Astrocyte (in vitro differentiated cells and primary cell): ENCODE results near the gene SLC37A1. TPM values are rescaled to one million over a fixed set of nuclear protein-coding genes. Genes with fewer than 3 reads are reported as not detected.

ENCODE experiments used
- DNase-seq: peaks from one replicate; pipeline ENCODE4 v3.0.0-alpha.2; 2010; ENCODE audit warnings: low read depth
- FAIRE-seq: peaks from 2 replicates; lab custom pipeline; 2011; peaks lifted over from hg19 to GRCh38; lab: Jason Lieb, UNC
- H2AFZ ChIP-seq: 2 replicates; pipeline ENCODE4 v1.6.0; 2012; ENCODE audit warnings: low read depth, low read length, inconsistent platforms
- H3K27ac ChIP-seq: 2 replicates; pipeline ENCODE4 v1.5.1; 2011; ENCODE audit warnings: low read depth, low read length, inconsistent platforms
- H3K27me3 ChIP-seq: 2 replicates; pipeline ENCODE4 v1.6.0; 2011; ENCODE audit warnings: low read length, inconsistent platforms; ENCODE audit not compliant: insufficient read depth
- H3K36me3 ChIP-seq: 2 replicates; pipeline ENCODE4 v1.5.1; 2011; ENCODE audit warnings: low read length, inconsistent platforms; ENCODE audit not compliant: insufficient read depth
- H3K4me1 ChIP-seq: 2 replicates; pipeline ENCODE4 v1.5.1; 2011; ENCODE audit warnings: low read length, inconsistent platforms; ENCODE audit not compliant: insufficient read depth
- H3K4me2 ChIP-seq: 2 replicates; pipeline ENCODE4 v1.6.0; 2012; ENCODE audit warnings: low read length, inconsistent platforms
- H3K4me3 ChIP-seq: 2 replicates; pipeline ENCODE4 v1.5.1; 2011; ENCODE audit warnings: low read depth, mild to moderate bottlenecking, low read length, inconsistent platforms; ENCODE audit not compliant: insufficient read depth
- H3K79me2 ChIP-seq: 2 replicates; pipeline ENCODE4 v1.6.0; 2012; ENCODE audit warnings: mild to moderate bottlenecking, low read length, inconsistent platforms; ENCODE audit not compliant: insufficient read depth
- H3K9ac ChIP-seq: 2 replicates; pipeline ENCODE4 v1.6.0; 2012; ENCODE audit warnings: mild to moderate bottlenecking, low read length, inconsistent platforms
- H3K9me3 ChIP-seq: 2 replicates; pipeline ENCODE4 v1.5.1; 2012; ENCODE audit warnings: low read depth, mild to moderate bottlenecking, low read length, inconsistent platforms; ENCODE audit not compliant: insufficient read depth
- H4K20me1 ChIP-seq: 2 replicates; pipeline ENCODE4 v1.6.0; 2012; ENCODE audit warnings: low read length, inconsistent platforms; ENCODE audit not compliant: insufficient read depth
- H3K27ac Mint-ChIP-seq: one replicate; pipeline ENCODE4 v1.8.0; 2021; ENCODE audit warnings: mild to moderate bottlenecking, mixed read lengths; ENCODE audit not compliant: unreplicated experiment
- H3K27me3 Mint-ChIP-seq: one replicate; pipeline ENCODE4 v1.8.0; 2021; ENCODE audit warnings: low read depth, mixed read lengths; ENCODE audit not compliant: unreplicated experiment
- H3K36me3 Mint-ChIP-seq: one replicate; pipeline ENCODE4 v1.8.0; 2021; ENCODE audit warnings: low read depth, mixed read lengths; ENCODE audit not compliant: unreplicated experiment
- H3K4me1 Mint-ChIP-seq: one replicate; pipeline ENCODE4 v1.8.0; 2021; ENCODE audit warnings: low read depth, mixed read lengths; ENCODE audit not compliant: unreplicated experiment
- H3K4me3 Mint-ChIP-seq: one replicate; pipeline ENCODE4 v1.8.0; 2021; ENCODE audit warnings: mild to moderate bottlenecking, moderate library complexity, mixed read lengths; ENCODE audit not compliant: unreplicated experiment
- H3K9me3 Mint-ChIP-seq: one replicate; pipeline ENCODE4 v1.8.0; 2021; ENCODE audit warnings: mild to moderate bottlenecking, mixed read lengths; ENCODE audit not compliant: unreplicated experiment
- EZH2 ChIP-seq: IDR thresholded peaks from 2 replicates; pipeline ENCODE4 v1.6.1; 2012; ENCODE audit warnings: mild to moderate bottlenecking, low read length, inconsistent platforms; ENCODE audit not compliant: insufficient read depth
- total RNA-seq: library from RNA; stranded (reverse); gene quantifications from 2 replicates; pipeline ENCODE4 v1.2.1, GENCODE V29; 2021
- TF ChIP-seq, protein P1 (sequence below): IDR thresholded peaks from 2 replicates; pipeline ENCODE4 v1.5.1; 2011; ENCODE audit warnings: low read depth, mild to moderate bottlenecking, inconsistent platforms, low read length, moderate library complexity; ENCODE audit not compliant: insufficient read depth

SLC37A1 gene
- total RNA-seq, 1 donor from 2014 or later, result 6.9 TPM

DNA sequence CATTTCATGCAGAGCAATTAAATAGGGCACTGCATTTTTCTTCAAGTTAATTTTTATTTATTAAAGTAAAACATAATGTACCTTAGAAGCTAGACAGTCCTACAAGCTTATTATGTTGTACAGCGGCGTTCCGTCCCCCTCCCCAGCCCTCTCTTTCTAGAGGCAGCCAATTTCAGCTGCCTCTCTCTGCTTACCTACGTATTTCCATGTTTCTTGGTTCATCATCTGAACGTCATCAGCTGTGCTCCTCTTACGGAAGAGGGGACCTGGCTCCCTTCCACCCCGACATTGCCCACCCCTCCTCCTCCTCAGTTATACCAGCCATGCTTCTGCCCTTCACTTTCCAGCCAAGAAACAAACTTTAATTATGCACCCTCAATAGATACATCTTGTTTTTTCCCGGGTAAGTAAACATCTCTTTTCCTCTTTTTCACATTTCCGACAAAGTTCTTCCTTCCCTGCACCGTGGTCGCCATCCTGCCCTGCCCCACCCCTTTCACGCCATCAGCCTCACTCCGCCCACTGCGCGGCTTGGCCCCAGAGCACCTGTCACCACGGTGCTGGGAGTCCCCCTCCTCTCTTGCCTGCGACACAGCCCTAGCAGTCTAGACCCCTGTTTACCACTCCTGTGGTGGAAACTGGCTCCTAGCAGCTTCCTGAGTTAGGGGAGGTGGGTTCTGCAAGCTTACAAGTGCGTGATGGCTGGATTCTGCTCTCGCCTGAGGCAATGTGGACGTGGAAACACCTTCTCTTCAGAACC lies 57.9 kb downstream of the SLC37A1 start:
- no peak for DNase-seq
- Histone ChIP-seq H3K27me3 (no peaks in the 10 kb centered on the region), H3K4me1 (no peaks in the 10 kb centered on the region), H2AFZ (no peak overlapping the region), H3K4me3 (no peak overlapping the region), H3K27ac (no peak overlapping the region), H3K36me3 (no peaks in the 10 kb centered on the region), H3K9me3 (no peaks in the 10 kb centered on the region), H3K9ac (no peak overlapping the region), H3K4me2 (no peak overlapping the region), H4K20me1 (no peaks in the 10 kb centered on the region), H3K79me2 (no peaks in the 10 kb centered on the region)
- no peak overlapping the region for H3K27ac Mint-ChIP-seq
- no peak for FAIRE-seq
- H3K27me3 Mint-ChIP-seq, result peaks cover 29% of the 10 kb centered on the region
- no peaks in the 10 kb centered on the region for H3K4me1 Mint-ChIP-seq
- no peak overlapping the region for H3K4me3 Mint-ChIP-seq
- peaks cover 3% of the 10 kb centered on the region for H3K9me3 Mint-ChIP-seq
- TF ChIP-seq, protein P1, sequence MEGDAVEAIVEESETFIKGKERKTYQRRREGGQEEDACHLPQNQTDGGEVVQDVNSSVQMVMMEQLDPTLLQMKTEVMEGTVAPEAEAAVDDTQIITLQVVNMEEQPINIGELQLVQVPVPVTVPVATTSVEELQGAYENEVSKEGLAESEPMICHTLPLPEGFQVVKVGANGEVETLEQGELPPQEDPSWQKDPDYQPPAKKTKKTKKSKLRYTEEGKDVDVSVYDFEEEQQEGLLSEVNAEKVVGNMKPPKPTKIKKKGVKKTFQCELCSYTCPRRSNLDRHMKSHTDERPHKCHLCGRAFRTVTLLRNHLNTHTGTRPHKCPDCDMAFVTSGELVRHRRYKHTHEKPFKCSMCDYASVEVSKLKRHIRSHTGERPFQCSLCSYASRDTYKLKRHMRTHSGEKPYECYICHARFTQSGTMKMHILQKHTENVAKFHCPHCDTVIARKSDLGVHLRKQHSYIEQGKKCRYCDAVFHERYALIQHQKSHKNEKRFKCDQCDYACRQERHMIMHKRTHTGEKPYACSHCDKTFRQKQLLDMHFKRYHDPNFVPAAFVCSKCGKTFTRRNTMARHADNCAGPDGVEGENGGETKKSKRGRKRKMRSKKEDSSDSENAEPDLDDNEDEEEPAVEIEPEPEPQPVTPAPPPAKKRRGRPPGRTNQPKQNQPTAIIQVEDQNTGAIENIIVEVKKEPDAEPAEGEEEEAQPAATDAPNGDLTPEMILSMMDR, result no peak
- TF ChIP-seq EZH2, result no peak
- peaks cover 14% of the 10 kb centered on the region for H3K36me3 Mint-ChIP-seq

DNA sequence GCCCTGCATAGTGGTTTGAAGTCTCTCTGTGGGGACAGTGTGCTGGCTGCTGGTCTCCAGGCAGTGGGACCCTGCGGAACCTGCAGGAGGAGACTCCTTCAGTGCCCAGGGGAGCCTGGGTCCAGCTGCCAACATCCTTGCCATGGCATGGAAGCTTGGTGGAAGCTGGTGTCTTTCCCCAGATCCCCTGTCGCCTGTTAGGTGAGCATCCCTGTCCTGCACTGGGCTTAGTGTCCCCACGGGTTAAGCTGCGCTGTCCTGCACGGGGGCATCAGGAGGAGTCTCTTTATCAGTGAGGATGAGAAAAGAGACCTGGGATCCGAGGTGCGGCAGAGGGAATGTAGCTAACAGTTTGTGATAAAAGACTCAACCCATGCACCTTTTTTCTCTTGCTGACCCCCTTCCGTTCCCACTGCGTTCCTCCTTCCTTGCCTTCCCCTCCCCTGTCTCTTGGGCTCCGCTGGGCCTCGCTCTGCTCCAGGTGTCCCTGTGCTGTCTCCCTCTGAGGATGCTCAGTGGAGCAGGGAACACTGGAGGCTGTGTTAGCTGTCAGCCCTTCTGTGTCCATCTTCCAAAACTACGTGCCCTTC lies 59.3 kb downstream of the SLC37A1 start:
- Mint-ChIP-seq H3K9me3 (peaks cover 8% of the 10 kb centered on the region), H3K36me3 (peaks cover 20% of the 10 kb centered on the region), H3K4me3 (no peak overlapping the region), H3K27ac (no peak overlapping the region), H3K27me3 (peaks cover 19% of the 10 kb centered on the region), H3K4me1 (no peaks in the 10 kb centered on the region)
- Histone ChIP-seq H3K27me3 (no peaks in the 10 kb centered on the region), H4K20me1 (no peaks in the 10 kb centered on the region), H3K36me3 (no peaks in the 10 kb centered on the region), H2AFZ (no peak overlapping the region), H3K79me2 (no peaks in the 10 kb centered on the region), H3K9ac (no peak overlapping the region), H3K4me1 (no peaks in the 10 kb centered on the region), H3K4me2 (no peak overlapping the region), H3K27ac (no peak overlapping the region), H3K4me3 (no peak overlapping the region), H3K9me3 (no peaks in the 10 kb centered on the region)
- TF ChIP-seq EZH2, result no peak
- TF ChIP-seq, protein P1, result no peak
- DNase-seq, result no peak
- FAIRE-seq, result no peak
